Measurements from ENCODE around the gene KLHL26. TPM values are rescaled to one million over a fixed set of nuclear protein-coding genes. Genes with fewer than 3 reads are reported as not detected.

The KLHL26 gene
- total RNA-seq, 1 donor from 2014 or later: 5.4 TPM

- no peak for DNase-seq (ENCODE audit: low spot score)
- intact Hi-C loops (cut with DNase I): no loop called here
Measured at GRCh38 chr19:18610556-18611326, 26.1 kb upstream of the KLHL26 start.

- no peak for DNase-seq (ENCODE audit: low spot score)
- intact Hi-C loops (cut with DNase I): no loop called here
Measured at GRCh38 chr19:18611327-18612050, 25.3 kb upstream of the KLHL26 start.

- intact Hi-C loops (cut with DNase I): no loop called here
- no peak for DNase-seq (ENCODE audit: low spot score)
Measured at GRCh38 chr19:18612051-18612771, 24.6 kb upstream of the KLHL26 start.

- intact Hi-C loops (cut with DNase I): no loop called here
- DNase-seq (ENCODE audit: low spot score): no peak
Measured at GRCh38 chr19:18612772-18613588, 23.8 kb upstream of the KLHL26 start, which contains the start of gene TMEM59L. TMEM59L (plus strand) TSS chr19:18612870; CDS start chr19:18612959, 89 bp downstream.

GRCh38 chr19:18613589-18614234 lies 23.1 kb upstream of the KLHL26 start:
- intact Hi-C loops (cut with DNase I): no loop called here
- DNase-seq (ENCODE audit: low spot score): no peak

GRCh38 chr19:18616023-18616422 lies 20.8 kb upstream of the KLHL26 start:
- intact Hi-C loops (cut with DNase I): no loop called here
- DNase-seq (ENCODE audit: low spot score): no peak

- intact Hi-C loops (cut with DNase I): no loop called here
- DNase-seq (ENCODE audit: low spot score): no peak
Measured at GRCh38 chr19:18617562-18617961, 19.3 kb upstream of the KLHL26 start.

GRCh38 chr19:18618236-18618635 lies 18.6 kb upstream of the KLHL26 start:
- intact Hi-C loops (cut with DNase I): no loop called here
- no peak for DNase-seq (ENCODE audit: low spot score)

GRCh38 chr19:18620311-18620710 lies 16.5 kb upstream of the KLHL26 start:
- intact Hi-C loops (cut with DNase I): no loop called here
- no peak for DNase-seq (ENCODE audit: low spot score)

- intact Hi-C loops (cut with DNase I): no loop called here
- DNase-seq (ENCODE audit: low spot score): no peak
Measured at GRCh38 chr19:18620902-18621301, 15.9 kb upstream of the KLHL26 start.

- intact Hi-C loops (cut with DNase I): no loop called here
- no peak for DNase-seq (ENCODE audit: low spot score)
Measured at GRCh38 chr19:18626906-18627305, 9.9 kb upstream of the KLHL26 start.

GRCh38 chr19:18629166-18630088 lies 7.4 kb upstream of the KLHL26 start:
- no peak for DNase-seq (ENCODE audit: low spot score)
- intact Hi-C loops (cut with DNase I): no loop called here

GRCh38 chr19:18633321-18633720 lies 3.5 kb upstream of the KLHL26 start:
- no peak for DNase-seq (ENCODE audit: low spot score)
- intact Hi-C loops (cut with DNase I): no loop called here

GRCh38 chr19:18634612-18635297 lies 2.1 kb upstream of the KLHL26 start:
- no peak for DNase-seq (ENCODE audit: low spot score)
- intact Hi-C loops (cut with DNase I): no loop called here

GRCh38 chr19:18635831-18636182 lies 1.0 kb upstream of the KLHL26 start:
- DNase-seq (ENCODE audit: low spot score): no peak
- intact Hi-C loops (cut with DNase I): no loop called here

- peak; percentile 100 for DNase-seq (ENCODE audit: low spot score)
- intact Hi-C loops (cut with DNase I): no loop called here
Measured at GRCh38 chr19:18636183-18636968, 452 bp upstream of the KLHL26 start.
